Esophagus muscularis mucosa (tissue), 4 donors: ENCODE data around the gene CLP1.

Source experiments
- EP300 ChIP-seq: sonication (generic); formaldehyde crosslinking; IDR thresholded peaks from one replicate; pipeline ENCODE4 v1.6.1; 2017; ENCODE audit warnings: antibody characterized with exemption
- POLR2A ChIP-seq: fragments of 450-650 bp; IDR thresholded peaks from one replicate; pipeline ENCODE4 v1.6.1; 2017; ENCODE audit warnings: antibody characterized with exemption, moderate library complexity, mild to moderate bottlenecking, low read depth
- POLR2AphosphoS5 ChIP-seq, 2 donors: sonication (generic); formaldehyde crosslinking; IDR thresholded peaks; one replicate each; pipeline ENCODE4 v1.6.1; 2017; ENCODE audit warnings: antibody characterized with exemption in 2 of 2
- TF ChIP-seq, protein P1 (sequence below), 3 experiments: fragments of 200-600 bp in 2 of 3; fragments of 450-650 bp in 1 of 3; sonication (generic) in 2 of 3; IDR thresholded peaks; one replicate each; pipeline ENCODE4 v1.5.1; 2017 to 2019; ENCODE audit warnings: antibody characterized with exemption in 3 of 3, mild to moderate bottlenecking in 2 of 3, moderate library complexity in 1 of 3

DNA sequence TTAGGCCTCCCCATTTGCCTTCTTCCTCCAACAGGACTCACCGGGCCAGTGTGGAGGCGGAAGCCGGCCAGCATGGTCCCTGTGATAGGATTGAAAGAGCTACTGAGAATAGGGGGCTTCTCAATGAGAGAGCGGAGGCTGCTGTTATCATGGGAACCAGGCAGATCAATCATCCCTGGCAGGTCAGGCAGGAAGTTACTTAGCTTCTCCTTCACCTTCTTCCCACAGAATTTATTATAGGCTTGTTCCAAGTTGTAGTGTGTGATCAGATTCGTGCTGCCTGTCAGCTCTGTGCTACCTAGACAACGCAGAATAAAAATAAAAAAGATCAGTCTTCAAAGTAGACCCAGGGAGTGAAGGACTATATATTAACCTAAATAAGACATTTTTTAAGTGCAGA lies 47.4 kb downstream of the CLP1 start:
- TF ChIP-seq, protein P1, sequence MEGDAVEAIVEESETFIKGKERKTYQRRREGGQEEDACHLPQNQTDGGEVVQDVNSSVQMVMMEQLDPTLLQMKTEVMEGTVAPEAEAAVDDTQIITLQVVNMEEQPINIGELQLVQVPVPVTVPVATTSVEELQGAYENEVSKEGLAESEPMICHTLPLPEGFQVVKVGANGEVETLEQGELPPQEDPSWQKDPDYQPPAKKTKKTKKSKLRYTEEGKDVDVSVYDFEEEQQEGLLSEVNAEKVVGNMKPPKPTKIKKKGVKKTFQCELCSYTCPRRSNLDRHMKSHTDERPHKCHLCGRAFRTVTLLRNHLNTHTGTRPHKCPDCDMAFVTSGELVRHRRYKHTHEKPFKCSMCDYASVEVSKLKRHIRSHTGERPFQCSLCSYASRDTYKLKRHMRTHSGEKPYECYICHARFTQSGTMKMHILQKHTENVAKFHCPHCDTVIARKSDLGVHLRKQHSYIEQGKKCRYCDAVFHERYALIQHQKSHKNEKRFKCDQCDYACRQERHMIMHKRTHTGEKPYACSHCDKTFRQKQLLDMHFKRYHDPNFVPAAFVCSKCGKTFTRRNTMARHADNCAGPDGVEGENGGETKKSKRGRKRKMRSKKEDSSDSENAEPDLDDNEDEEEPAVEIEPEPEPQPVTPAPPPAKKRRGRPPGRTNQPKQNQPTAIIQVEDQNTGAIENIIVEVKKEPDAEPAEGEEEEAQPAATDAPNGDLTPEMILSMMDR (IDR thresholded peaks at IDR 0.05) = no peak
- TF ChIP-seq POLR2A (no peak), POLR2AphosphoS5 (IDR thresholded peaks at IDR 0.05) (no peak), EP300 (no peak)
